HepG2 (cell line): ENCODE data around the gene GSTP1. TPM values are rescaled to one million over a fixed set of nuclear protein-coding genes. Genes with fewer than 3 reads are reported as not detected.

ENCODE experiments used
- AGO1 ChIP-seq: fragments of 200-400 bp; formaldehyde crosslinking; IDR thresholded peaks from 2 replicates; pipeline ENCODE4 v1.6.1; 2017; ENCODE audit warnings: mild to moderate bottlenecking, low read depth, low read length, moderate library complexity; ENCODE audit not compliant: poor library complexity, severe bottlenecking
- AKNA ChIP-seq: sonication (generic); formaldehyde crosslinking; IDR thresholded peaks from 2 replicates; pipeline ENCODE4 v1.4.0; 2020; ENCODE audit warnings: missing genetic modification reagents, borderline replicate concordance
- DMAP1 ChIP-seq: IDR thresholded peaks from 2 replicates; pipeline ENCODE4 v1.6.1; 2016
- HMG20A ChIP-seq: IDR thresholded peaks from 2 replicates; pipeline ENCODE4 v1.6.1; 2016; ENCODE audit warnings: borderline replicate concordance
- HNRNPLL ChIP-seq: fragments of 200-400 bp; formaldehyde crosslinking; IDR thresholded peaks from 2 replicates; pipeline ENCODE4 v1.6.1; 2017; ENCODE audit warnings: mild to moderate bottlenecking, low read depth, low read length; ENCODE audit not compliant: poor library complexity, severe bottlenecking
- KLF9 ChIP-seq: IDR thresholded peaks from 2 replicates; pipeline ENCODE4 v1.6.1; 2016; ENCODE audit warnings: low read depth
- MAFF ChIP-seq: IDR thresholded peaks from 2 replicates; pipeline ENCODE4 v1.6.1; 2011; ENCODE audit warnings: low read depth, low read length, improper control_type of control experiment
- PHF5A ChIP-seq: IDR thresholded peaks from one replicate; pipeline ENCODE4 v1.6.1; 2018; ENCODE audit warnings: low read depth, missing genetic modification reagents; ENCODE audit not compliant: unreplicated experiment
- SAP130 ChIP-seq: IDR thresholded peaks from 2 replicates; pipeline ENCODE4 v1.6.1; 2016; ENCODE audit warnings: low read depth
- SRF ChIP-seq: IDR thresholded peaks from 2 replicates; pipeline ENCODE4 v1.6.1; 2011; ENCODE audit warnings: mild to moderate bottlenecking, low read depth, low read length, moderate library complexity
- TBX2 ChIP-seq: sonication (generic); formaldehyde crosslinking; IDR thresholded peaks from 2 replicates; pipeline ENCODE4 v1.5.0; 2020; ENCODE audit warnings: missing genetic modification reagents, mild to moderate bottlenecking, borderline replicate concordance
- TMF1 ChIP-seq: sonication (generic); formaldehyde crosslinking; IDR thresholded peaks from 2 replicates; pipeline ENCODE4 v1.8.1; 2022; ENCODE audit warnings: low read depth, missing genetic modification reagents
- ZBTB43 ChIP-seq: sonication (generic); formaldehyde crosslinking; conservative IDR thresholded peaks from 2 replicates; pipeline ENCODE4 v1.4.0; 2020; ENCODE audit warnings: missing genetic modification reagents
- ZBTB44 ChIP-seq: sonication (generic); formaldehyde crosslinking; IDR thresholded peaks from 2 replicates; pipeline ENCODE4 v1.4.0; 2020; ENCODE audit warnings: missing genetic modification reagents
- ZNF160 ChIP-seq: sonication (generic); formaldehyde crosslinking; IDR thresholded peaks from 2 replicates; pipeline ENCODE4 v1.8.0; 2022; ENCODE audit warnings: mild to moderate bottlenecking, inconsistent platforms, missing genetic modification reagents
- ZNF205 ChIP-seq: IDR thresholded peaks from 2 replicates; pipeline ENCODE4 v1.6.1; 2018; ENCODE audit warnings: missing biosample characterization, missing genetic modification reagents
- ZNF256 ChIP-seq: sonication (generic); formaldehyde crosslinking; conservative IDR thresholded peaks from 2 replicates; pipeline ENCODE4 v1.4.0; 2020; ENCODE audit warnings: missing genetic modification reagents
- ZNF260 ChIP-seq: sonication (generic); formaldehyde crosslinking; IDR thresholded peaks from 2 replicates; pipeline ENCODE4 v1.4.0; 2020; ENCODE audit warnings: missing genetic modification reagents, low read depth, mild to moderate bottlenecking, borderline replicate concordance
- ZNF329 ChIP-seq: sonication (generic); formaldehyde crosslinking; IDR thresholded peaks from 2 replicates; pipeline ENCODE4 v1.9.0; 2021; ENCODE audit warnings: low read depth, mild to moderate bottlenecking, missing genetic modification reagents
- ZNF34 ChIP-seq: sonication (generic); formaldehyde crosslinking; IDR thresholded peaks from 2 replicates; pipeline ENCODE4 v1.4.0; 2020; ENCODE audit warnings: mild to moderate bottlenecking, missing genetic modification reagents, borderline replicate concordance
- ZNF414 ChIP-seq: sonication (generic); formaldehyde crosslinking; IDR thresholded peaks from 2 replicates; pipeline ENCODE4 v1.5.0; 2020; ENCODE audit warnings: missing genetic modification reagents
- polyA plus RNA-seq, 8 experiments: library from polyadenylated mRNA; depleted of rRNA in 3 of 8; stranded (reverse) in 7 of 8; unstranded in 1 of 8; fragments of >200 nt; fragmentation: Illumina TruSeq in 4 of 8; extraction: Trizol in 4 of 8; gene quantifications; 2 replicates each; pipeline versions ENCODE4 v1.2.1 to v1.2.3, GENCODE V29; 2011 to 2016; ENCODE audit warnings: low read depth in 4 of 8, missing spikeins in 1 of 8, mixed read lengths in 1 of 8; ENCODE audit not compliant: insufficient read depth in 1 of 8
- total RNA-seq, 5 experiments: library from RNA; depleted of rRNA; stranded (reverse); fragments of >200 nt; fragmentation: Illumina TruSeq; extraction: Trizol; gene quantifications; 2 replicates each; pipeline ENCODE4 v1.2.3, GENCODE V29; 2016; ENCODE audit warnings: low read depth in 1 of 5

The GSTP1 gene
- total and polyA plus RNA-seq, 2 of the 13 experiments (the other 11 are each of a cell fraction or from before 2014, with no cell fraction given) = not detected

GRCh38 chr11:67629386-67630227 lies 46.0 kb downstream of the GSTP1 start, which contains the start of gene NUDT8 (continued):
- TF ChIP-seq ZNF256 (CRISPR knock-in tag) (no peak), ZNF160 (CRISPR knock-in tag) (0 out of 2 replicates have a peak, but pooled peaks have one; percentile 63), ZNF205 (CRISPR knock-in tag) (peak; percentile 64; the same call in 1 of the 2 replicates), ZBTB43 (CRISPR knock-in tag) (no peak; the same call in 1 of the 2 replicates), SRF (no peak), AGO1 (peak; percentile 31), ZNF329 (peak; percentile 70; the same call in 1 of the 2 replicates), ZBTB44 (no peak), HMG20A (peak; percentile 29; the same call in 1 of the 2 replicates), SAP130 (CRISPR knock-in tag) (peak; percentile 61), MAFF (no peak), ZNF414 (CRISPR knock-in tag) (no peak), TBX2 (CRISPR knock-in tag) (peak; percentile 73; the same call in 1 of the 2 replicates), ZNF260 (CRISPR knock-in tag) (no peak), KLF9 (no peak), DMAP1 (CRISPR knock-in tag) (peak; percentile 75; the same call in 1 of the 2 replicates), PHF5A (no peak), TMF1 (no peak), HNRNPLL (peak; percentile 14), ZNF34 (0 out of 2 replicates have a peak, but pooled peaks have one; percentile 44), AKNA (CRISPR knock-in tag) (no peak)
